ENCODE measurements around the gene CNKSR3.

Gene CNKSR3

DNA sequence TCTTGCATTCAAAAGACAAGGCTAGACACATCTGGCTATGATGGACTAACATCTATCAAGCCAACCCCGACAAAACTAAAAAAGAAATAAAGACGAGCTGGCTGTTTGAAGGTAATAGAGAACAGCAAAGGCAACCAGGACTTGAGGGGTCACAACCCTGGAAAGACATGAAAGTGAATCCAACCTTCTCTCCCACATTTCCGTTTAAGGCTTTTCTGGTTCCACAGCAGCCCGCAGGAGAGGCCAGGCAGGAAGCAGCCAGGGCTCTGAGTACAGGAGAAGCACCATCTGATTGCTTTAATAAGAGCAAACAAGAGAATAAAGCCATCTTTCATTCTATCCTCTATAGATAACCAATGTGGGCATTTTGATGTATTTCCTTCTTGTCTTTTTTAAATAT, 14.3 kb downstream of the CNKSR3 start:
- DNase-seq (ENCODE audit: low spot score): no peak
- TF ChIP-seq, protein P1, sequence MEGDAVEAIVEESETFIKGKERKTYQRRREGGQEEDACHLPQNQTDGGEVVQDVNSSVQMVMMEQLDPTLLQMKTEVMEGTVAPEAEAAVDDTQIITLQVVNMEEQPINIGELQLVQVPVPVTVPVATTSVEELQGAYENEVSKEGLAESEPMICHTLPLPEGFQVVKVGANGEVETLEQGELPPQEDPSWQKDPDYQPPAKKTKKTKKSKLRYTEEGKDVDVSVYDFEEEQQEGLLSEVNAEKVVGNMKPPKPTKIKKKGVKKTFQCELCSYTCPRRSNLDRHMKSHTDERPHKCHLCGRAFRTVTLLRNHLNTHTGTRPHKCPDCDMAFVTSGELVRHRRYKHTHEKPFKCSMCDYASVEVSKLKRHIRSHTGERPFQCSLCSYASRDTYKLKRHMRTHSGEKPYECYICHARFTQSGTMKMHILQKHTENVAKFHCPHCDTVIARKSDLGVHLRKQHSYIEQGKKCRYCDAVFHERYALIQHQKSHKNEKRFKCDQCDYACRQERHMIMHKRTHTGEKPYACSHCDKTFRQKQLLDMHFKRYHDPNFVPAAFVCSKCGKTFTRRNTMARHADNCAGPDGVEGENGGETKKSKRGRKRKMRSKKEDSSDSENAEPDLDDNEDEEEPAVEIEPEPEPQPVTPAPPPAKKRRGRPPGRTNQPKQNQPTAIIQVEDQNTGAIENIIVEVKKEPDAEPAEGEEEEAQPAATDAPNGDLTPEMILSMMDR (IDR thresholded peaks at IDR 0.05; ENCODE audit: extremely low read depth, missing control alignments): no peak

- no peak for DNase-seq (ENCODE audit: low spot score)
- TF ChIP-seq, protein P1 (IDR thresholded peaks at IDR 0.05; ENCODE audit: extremely low read depth, missing control alignments): no peak
Observed at GRCh38 chr6:154494592-154495311, 15.7 kb downstream of the CNKSR3 start.

DNA sequence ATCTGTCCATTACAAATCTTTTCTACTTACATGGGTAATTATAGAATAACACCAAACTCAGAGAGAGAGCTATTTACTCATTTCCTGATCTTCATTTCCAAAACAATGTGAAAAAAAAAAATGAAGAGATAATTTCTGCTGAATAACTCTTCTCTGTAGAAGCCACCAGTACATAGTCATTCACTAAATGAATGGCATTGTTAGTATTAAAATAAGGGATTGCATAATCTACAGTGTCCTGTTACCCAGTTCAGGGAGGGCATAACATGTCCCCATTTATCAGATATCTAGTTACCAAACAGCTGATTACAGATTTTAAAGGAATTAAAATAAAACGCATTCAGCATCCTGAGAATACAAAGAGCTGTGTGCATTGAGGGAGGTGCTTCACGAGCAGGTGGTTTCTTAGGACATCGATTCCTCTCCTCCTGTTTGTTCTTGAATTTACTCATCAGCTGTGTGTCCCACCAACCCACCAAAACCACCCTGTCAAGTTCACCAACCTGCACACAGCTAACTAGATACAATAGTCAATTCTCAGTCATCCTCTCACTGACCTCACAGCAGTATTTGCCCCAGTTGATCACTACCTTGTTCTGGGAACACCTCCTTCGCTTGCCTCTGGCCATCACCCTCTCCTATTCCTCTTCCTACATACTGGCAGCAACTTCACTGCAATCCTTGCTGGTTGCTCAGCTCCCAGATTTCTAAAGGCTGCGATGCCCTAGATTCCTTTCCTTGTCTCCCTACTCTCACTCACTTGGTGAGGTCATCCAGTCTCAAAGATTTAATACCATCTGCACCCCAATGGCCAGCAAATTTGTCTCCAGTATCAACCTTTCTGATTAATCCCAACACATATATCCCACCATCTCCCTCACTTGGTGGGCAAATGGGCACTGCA, 18.7 kb downstream of the CNKSR3 start:
- no peak for DNase-seq (ENCODE audit: low spot score)
- TF ChIP-seq, protein P1 (IDR thresholded peaks at IDR 0.05; ENCODE audit: extremely low read depth, missing control alignments): no peak

DNA sequence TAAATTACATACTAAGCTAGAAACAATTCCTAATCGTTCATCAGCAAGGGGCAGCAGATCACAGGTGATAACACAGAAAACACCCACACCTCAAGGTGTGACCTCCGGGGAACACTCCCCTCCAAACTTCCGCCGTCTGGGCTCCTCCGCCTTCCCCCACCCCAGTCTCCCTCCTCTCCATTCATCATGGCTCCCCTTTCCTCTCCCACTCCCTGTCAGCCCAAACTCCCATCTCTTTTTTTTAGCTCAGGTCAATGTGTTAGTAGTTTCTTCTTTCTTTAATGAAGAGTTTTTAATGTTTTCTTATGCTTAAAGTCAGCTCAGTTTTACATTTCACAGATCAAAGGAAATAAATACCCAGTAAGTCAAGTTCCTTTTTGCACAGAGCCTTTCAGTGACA, 20.7 kb downstream of the CNKSR3 start:
- DNase-seq (ENCODE audit: low spot score): no peak
- TF ChIP-seq, protein P1 (IDR thresholded peaks at IDR 0.05; ENCODE audit: extremely low read depth, missing control alignments): no peak

- TF ChIP-seq, protein P1 (IDR thresholded peaks at IDR 0.05; ENCODE audit: extremely low read depth, missing control alignments): no peak
- DNase-seq (ENCODE audit: low spot score): no peak
Observed at GRCh38 chr6:154488802-154489437, 21.6 kb downstream of the CNKSR3 start.

DNA sequence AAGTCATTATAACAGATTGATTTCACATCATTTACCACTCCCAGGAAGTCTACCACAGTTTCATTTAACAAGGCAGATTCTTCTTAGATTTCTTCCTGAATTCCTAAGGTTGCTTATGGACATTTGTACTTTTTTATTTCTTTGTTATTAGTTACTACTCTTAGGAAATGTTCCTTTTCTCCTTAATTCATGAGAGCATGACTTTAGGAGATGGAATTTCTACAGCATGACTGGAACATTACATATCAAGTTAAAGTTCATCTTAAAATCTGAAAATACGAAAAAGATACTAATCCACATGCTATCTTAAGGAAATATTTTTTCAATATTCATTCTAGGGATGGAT, 22.3 kb downstream of the CNKSR3 start:
- TF ChIP-seq, protein P1 (IDR thresholded peaks at IDR 0.05; ENCODE audit: extremely low read depth, missing control alignments): no peak
- DNase-seq (ENCODE audit: low spot score): no peak
